HG03280 (cell line): ENCODE measurements around the gene TNFSF9.
"Not testable (repeated sequence)": the region's sequence is repeated elsewhere in the genome, so short reads cannot be mapped to it uniquely, and the experiment has no call there.

ENCODE experiments used
- ATAC-seq: cut with Tn5 transposase; IDR thresholded peaks from one replicate; pipeline ENCODE4 v1.9.1; 2021; ENCODE audit warnings: mild to moderate bottlenecking, moderate library complexity; ENCODE audit not compliant: unreplicated experiment

The TNFSF9 gene

DNA sequence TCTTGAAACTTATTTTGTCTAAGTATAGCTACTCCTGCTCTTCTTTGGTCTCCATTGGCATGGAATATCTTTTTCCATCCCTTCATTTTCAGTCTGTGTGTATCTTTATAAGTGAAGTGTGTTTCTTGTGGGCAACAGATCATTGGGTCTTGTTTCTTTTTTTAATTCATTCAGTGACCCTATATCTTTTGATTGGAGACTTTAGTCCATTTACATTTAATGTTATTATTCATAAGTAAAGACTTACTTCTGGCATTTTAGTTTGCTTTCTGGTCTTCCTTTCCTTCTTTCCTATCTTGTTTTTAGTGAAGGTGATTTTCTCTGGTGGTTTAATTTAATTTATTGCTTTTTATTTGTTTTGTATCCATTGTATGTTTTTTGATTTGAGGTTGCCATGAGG lies 40.3 kb downstream of the TNFSF9 start:
- ATAC-seq: no peak

DNA sequence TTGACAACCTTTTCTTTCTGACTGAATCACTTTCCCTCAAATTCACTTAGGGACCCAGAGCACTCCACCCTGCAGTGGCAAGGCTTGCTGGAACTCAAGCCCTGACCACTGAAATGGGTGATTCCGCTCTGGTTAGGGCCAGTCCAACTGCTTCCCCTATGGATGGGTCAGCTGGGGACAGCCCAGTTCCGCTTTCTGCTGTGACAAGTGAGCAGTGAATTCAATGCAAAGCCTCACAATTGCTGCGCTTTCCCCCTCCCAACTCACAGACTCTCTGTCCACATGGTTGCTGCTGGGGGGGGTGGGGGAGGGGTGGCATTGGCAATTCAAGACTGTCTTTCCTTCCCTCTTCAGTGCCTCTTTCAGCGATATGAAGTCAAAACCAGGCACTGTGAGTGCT lies 41.4 kb downstream of the TNFSF9 start:
- no peak for ATAC-seq

DNA sequence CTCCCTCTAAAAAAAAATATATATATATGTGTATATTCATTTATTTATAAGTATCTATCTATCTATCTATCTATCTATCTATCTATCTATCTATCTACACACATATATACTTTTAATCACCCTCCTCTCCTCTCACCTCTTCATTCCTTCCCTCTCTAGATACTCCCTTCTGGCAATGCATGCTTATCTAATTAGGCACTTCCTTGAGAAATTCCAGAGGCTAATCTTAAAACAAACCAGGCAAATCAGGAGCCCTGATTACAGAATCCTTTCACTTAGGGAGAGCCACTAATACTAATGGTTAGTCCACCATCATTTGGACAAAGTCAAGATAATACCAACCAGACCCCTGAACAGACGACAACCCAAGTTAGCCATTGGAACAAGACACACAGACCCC lies 42.5 kb downstream of the TNFSF9 start:
- ATAC-seq: no peak

DNA sequence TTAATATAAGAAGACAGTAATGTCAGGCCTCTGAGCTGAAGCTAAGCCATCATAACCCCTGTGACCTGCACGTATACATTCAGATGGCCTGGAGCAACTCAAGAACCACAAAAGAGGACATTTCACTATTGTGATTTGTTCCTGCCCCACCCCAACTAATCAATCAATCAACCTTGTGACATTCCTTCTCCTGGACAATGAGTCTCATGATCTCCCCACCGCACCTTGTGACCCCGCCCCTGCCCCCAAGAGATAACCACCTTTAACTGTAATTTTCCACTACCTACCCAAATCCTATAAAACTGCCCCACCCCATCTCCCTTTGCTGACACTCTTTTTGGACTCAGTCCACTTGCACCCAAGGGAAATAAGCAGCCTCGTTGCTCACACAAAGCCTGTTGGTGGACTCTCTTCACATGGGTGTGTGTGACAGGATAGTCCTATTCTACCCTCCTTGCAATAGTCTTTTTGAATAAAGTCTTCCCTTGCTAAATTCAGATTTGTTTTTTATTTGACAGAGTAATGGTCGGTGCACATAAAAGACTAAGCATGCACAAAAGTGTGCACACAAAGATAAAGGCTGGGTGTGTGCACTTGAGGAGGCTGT lies 46.1 kb downstream of the TNFSF9 start:
- no peak for ATAC-seq

DNA sequence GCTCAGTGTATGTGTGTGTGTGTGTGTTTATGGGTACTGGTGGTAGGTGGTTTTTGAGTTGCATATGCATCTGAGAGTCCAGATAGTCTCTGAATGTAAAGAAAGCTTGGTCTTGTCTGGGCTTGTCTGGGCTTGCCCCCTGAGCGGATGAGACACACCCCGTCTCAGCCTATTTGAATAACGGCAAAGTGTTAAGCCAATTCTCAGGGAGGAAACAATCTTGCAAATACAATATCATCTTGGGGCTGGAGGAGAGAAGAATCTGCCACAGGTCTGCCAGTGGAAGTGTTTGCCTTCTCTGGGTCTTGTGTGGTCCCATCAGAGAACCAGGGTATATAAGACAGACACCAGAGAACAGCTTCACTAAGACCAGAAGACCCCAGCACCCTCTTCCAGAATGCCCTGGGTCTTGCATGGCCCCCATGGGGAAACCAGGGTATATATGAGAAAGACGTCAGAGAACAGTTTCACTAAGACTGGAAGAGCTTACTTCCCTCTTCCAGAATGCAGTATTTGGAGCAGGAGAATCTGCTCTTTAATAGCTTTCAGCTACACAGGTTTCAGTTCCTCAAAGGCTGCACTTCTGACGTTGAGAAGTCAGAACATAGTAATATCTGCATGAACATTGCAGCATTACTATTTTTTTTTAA lies 46.8 kb downstream of the TNFSF9 start:
- ATAC-seq: peak; percentile 77

DNA sequence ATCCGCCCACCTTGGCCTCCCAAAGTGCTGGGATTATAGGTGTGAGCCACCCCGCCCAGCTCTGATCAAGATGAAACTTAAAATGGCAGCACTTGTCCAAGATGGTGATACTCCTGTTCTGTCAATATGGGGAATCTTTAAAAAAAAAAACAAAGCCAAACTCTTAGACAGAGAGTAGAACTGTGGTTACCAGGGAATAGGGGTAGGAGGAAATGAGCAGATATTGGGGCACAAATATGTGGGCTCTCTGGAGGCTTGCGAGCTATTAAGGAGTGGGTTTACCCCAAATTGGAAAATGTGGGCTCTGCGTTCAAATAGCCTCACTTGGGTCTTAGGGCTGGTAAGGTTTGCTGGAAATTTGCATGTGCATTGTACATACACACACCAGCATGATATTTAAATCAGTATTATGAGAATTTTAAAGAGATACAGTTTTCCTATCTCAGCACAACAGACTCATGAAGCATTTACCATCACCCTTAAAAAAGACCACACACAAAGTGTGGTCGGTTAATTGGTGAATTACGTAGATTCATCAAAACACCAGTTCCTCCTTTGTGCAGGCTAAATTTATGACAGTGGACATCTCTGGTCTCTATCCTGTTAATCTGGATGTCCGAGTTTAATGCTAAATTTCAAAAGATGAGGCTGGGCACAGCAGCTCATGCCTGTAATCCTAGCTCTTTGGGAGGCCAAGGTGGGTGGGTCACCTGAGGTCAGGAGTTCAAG lies 48.8 kb downstream of the TNFSF9 start:
- ATAC-seq: no peak

DNA sequence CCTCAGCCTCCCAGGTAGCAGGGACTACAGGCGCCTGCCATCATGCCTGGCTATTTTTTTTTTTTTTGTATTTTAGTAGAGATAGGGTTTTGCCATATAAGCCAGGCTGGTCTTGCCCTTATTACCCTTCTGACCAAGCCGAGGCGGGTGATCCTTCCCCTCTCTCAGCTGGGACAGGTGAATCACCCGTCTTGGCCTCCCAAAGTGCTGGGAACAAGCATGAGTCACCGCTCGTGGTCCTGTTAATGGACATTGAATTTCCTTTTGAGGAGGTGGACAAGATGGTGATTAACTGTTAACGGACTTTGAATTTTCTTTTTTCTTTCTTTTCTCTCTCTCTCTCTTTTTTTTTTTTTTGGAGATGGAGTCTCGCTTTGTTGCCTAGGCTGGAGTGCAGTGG lies 49.5 kb downstream of the TNFSF9 start:
- no peak for ATAC-seq

DNA sequence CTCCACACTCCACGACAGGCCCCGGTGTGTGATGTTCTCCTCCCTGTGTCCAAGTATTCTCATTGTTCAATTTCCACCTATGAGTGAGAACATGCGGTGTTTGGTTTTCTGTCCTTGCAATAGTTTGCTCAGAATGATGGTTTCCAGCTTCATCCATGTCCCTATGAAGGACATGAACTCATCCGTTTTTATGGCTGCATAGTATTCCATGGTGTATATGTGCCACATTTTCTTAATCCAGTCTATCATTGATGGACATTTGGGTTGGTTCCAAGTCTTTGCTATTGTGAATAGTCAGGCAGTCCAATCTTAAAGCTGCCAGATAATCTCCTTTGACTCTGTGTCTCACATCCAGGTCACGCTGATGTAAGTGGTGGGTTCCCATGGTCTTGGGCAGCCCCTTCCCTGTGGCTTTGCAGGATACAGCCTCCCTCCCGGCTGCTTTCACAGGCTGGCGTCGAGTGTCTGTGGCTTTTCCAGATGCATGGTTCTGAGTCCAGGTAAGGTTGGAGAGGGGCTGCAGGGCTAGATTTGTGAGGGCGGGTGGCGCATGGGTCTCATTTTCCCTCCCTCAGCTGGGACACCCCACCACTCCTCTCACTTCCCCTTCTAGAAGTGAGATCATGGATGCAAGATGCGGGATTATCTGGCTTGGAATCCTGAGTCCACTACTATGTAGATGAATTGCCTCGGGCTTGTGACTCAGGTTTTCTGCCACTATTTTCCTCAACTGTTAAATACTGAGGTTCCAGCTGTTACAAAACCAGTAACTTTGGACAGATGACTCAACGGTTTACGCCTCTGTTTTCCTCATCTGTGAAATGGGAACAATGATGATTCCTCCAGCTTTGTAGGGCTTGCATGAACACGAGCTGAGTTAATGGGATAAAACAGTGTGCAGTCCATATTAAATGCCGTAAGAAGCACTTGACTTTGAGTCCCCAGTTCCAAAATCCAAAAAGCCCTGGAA lies 52.0 kb downstream of the TNFSF9 start:
- ATAC-seq: not testable (repeated sequence)
